Neural crest cell (in vitro differentiated cells): Measurements from ENCODE around the gene TUB. TPM values are rescaled to one million over a fixed set of nuclear protein-coding genes. Genes with fewer than 3 reads are reported as not detected.

Experiments used
- DNase-seq: peaks from one replicate; pipeline ENCODE4 v3.0.0; 2021; ENCODE audit warnings: low read depth, mixed read lengths, low spot score
- H3K27ac Mint-ChIP-seq: one replicate; pipeline ENCODE4 v1.8.0; 2021; ENCODE audit warnings: mild to moderate bottlenecking, mixed read lengths; ENCODE audit not compliant: unreplicated experiment
- H3K27me3 Mint-ChIP-seq: 2 replicates; pipeline ENCODE4 v1.8.0; 2021; ENCODE audit warnings: low read depth, mild to moderate bottlenecking, mixed read lengths
- H3K36me3 Mint-ChIP-seq: 2 replicates; pipeline ENCODE4 v1.8.0; 2021; ENCODE audit warnings: low read depth, mild to moderate bottlenecking, mixed read lengths
- H3K4me1 Mint-ChIP-seq: 2 replicates; pipeline ENCODE4 v1.8.0; 2021; ENCODE audit warnings: mixed read lengths
- H3K4me3 Mint-ChIP-seq: one replicate; pipeline ENCODE4 v1.8.0; 2021; ENCODE audit warnings: mild to moderate bottlenecking, mixed read lengths
- H3K9me3 Mint-ChIP-seq: 2 replicates; pipeline ENCODE4 v1.8.0; 2021; ENCODE audit warnings: mixed read lengths
- total RNA-seq: library from RNA; stranded (reverse); gene quantifications from 2 replicates; pipeline ENCODE4 v1.2.1, GENCODE V29; 2021
- TF ChIP-seq, protein P1 (sequence below): fragments of 200-600 bp; sonication (generic); conservative IDR thresholded peaks from 2 replicates; pipeline ENCODE4 v1.5.0; 2021; ENCODE audit warnings: antibody characterized with exemption, mild to moderate bottlenecking

TUB gene
- total RNA-seq, 1 donor from 2014 or later: 23.7 TPM

DNA sequence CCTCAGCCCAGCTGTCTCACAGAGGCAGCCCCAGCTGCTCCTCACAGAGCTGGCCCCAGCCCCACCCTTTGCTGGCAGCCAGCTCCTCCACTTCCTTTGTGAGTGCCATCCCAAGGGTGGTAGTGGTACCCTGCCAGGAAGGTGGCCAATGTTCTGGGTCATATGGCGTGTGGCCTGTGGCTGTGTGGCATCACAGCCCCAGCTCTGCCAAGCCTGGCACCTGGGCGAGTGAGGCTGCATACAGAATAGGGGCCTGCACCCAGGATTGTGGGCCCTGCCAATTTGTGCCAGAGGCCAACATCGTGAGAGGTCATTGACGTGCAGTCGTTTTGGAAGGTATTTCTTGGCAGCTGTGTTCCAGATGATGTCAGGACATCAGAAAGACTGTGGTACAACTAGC lies 10.7 kb downstream of the TUB start:
- TF ChIP-seq, protein P1, sequence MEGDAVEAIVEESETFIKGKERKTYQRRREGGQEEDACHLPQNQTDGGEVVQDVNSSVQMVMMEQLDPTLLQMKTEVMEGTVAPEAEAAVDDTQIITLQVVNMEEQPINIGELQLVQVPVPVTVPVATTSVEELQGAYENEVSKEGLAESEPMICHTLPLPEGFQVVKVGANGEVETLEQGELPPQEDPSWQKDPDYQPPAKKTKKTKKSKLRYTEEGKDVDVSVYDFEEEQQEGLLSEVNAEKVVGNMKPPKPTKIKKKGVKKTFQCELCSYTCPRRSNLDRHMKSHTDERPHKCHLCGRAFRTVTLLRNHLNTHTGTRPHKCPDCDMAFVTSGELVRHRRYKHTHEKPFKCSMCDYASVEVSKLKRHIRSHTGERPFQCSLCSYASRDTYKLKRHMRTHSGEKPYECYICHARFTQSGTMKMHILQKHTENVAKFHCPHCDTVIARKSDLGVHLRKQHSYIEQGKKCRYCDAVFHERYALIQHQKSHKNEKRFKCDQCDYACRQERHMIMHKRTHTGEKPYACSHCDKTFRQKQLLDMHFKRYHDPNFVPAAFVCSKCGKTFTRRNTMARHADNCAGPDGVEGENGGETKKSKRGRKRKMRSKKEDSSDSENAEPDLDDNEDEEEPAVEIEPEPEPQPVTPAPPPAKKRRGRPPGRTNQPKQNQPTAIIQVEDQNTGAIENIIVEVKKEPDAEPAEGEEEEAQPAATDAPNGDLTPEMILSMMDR: no peak
- Mint-ChIP-seq H3K9me3 (no peaks in the 10 kb centered on the region), H3K4me3 (no peak overlapping the region), H3K27ac (no peak overlapping the region), H3K4me1 (peaks cover 5% of the 10 kb centered on the region), H3K27me3 (no peaks in the 10 kb centered on the region), H3K36me3 (peaks cover 2% of the 10 kb centered on the region)
- no peak for DNase-seq

- no peak overlapping the region for H3K27ac Mint-ChIP-seq
- peaks cover 5% of the 10 kb centered on the region for H3K4me1 Mint-ChIP-seq
- TF ChIP-seq, protein P1: peak; percentile 62
- no peaks in the 10 kb centered on the region for H3K27me3 Mint-ChIP-seq
- no peaks in the 10 kb centered on the region for H3K9me3 Mint-ChIP-seq
- H3K36me3 Mint-ChIP-seq: peaks cover 2% of the 10 kb centered on the region
- DNase-seq: peak; percentile 50
- H3K4me3 Mint-ChIP-seq: no peak overlapping the region
Observed at GRCh38 chr11:8092587-8093424, 11.8 kb downstream of the TUB start.

GRCh38 chr11:8093931-8094575 lies 13.0 kb downstream of the TUB start:
- no peaks in the 10 kb centered on the region for H3K9me3 Mint-ChIP-seq
- H3K4me1 Mint-ChIP-seq: peaks cover 5% of the 10 kb centered on the region
- no peaks in the 10 kb centered on the region for H3K27me3 Mint-ChIP-seq
- H3K4me3 Mint-ChIP-seq: no peak overlapping the region
- H3K27ac Mint-ChIP-seq: peak overlapping the region; percentile 35
- peaks cover 2% of the 10 kb centered on the region for H3K36me3 Mint-ChIP-seq
- DNase-seq: no peak
- TF ChIP-seq, protein P1: no peak

DNA sequence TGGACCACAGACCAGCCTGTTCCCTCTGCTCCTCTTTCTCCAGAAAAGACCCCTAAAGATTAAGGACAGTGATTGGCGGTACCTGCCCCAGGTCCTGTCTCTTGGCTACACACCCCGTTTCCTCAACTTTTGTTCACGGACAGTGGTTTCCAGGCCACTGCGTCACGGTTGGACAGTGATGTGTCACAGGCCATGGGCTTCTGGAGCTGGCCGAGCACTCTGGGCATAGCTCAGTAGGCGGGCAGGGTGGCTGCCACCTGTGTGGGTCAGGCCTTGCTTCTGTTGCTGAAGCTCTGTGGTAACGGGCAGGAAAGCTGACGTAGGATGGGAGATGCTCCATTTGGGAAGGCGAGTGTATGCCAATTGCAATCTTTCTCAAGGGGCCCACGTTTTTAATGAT lies 13.6 kb downstream of the TUB start:
- H3K4me1 Mint-ChIP-seq: peaks cover 5% of the 10 kb centered on the region
- TF ChIP-seq, protein P1: no peak
- H3K9me3 Mint-ChIP-seq: no peaks in the 10 kb centered on the region
- no peak for DNase-seq
- H3K27ac Mint-ChIP-seq: peak overlapping the region; percentile 57
- H3K4me3 Mint-ChIP-seq: no peak overlapping the region
- no peaks in the 10 kb centered on the region for H3K27me3 Mint-ChIP-seq
- H3K36me3 Mint-ChIP-seq: peaks cover 2% of the 10 kb centered on the region

DNA sequence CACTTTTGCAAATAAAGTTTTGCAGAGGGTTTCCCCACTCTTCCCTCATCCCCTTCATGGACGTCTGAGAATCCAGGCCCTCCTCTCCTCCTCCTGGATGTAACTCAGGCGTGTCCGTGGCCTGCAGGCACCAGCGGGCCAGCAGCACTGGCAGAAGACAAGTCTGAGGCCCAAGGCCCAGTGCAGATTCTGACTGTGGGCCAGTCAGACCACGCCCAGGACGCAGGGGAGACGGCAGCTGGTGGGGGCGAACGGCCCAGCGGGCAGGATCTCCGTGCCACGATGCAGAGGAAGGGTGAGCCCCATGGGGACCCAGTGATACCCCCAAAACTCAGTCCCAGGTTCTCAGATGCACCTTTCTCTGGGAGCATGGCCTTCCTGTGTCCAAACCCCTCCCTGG lies 14.4 kb downstream of the TUB start:
- TF ChIP-seq, protein P1: no peak
- Mint-ChIP-seq H3K36me3 (peaks cover 2% of the 10 kb centered on the region), H3K27me3 (no peaks in the 10 kb centered on the region), H3K4me1 (peaks cover 5% of the 10 kb centered on the region), H3K9me3 (no peaks in the 10 kb centered on the region), H3K4me3 (no peak overlapping the region), H3K27ac (no peak overlapping the region)
- no peak for DNase-seq
